Measurements from ENCODE around the gene FSHR. TPM values are rescaled to one million over a fixed set of nuclear protein-coding genes. Genes with fewer than 3 reads are reported as not detected.

FSHR gene
- polyA plus RNA-seq, 1 experiment, result not detected

GRCh38 chr2:49110571-49110970 is 43.7 kb downstream of the FSHR start:
- no peak for TF ChIP-seq CTCF (IDR thresholded peaks at IDR 0.05; ENCODE audit: insufficient read depth, low read depth, low read length)
- H3K4me3 ChIP-seq (ENCODE audit: low read depth, low read length), result no peak overlapping the region
- H3K36me3 ChIP-seq (ENCODE audit: control insufficient read depth, insufficient read depth, low read length), result no peaks in the 10 kb centered on the region
- DNase-seq (ENCODE audit: low read depth), result no peak
- CTCF ChIA-PET, result interaction anchor here (1.5 kb wide), 1 partner anchor 10 kb away, joined by 4 read pairs; no protein-coding TSS in a partner anchor
- POLR2A ChIA-PET, result no interaction called here
- H3K27me3 ChIP-seq (ENCODE audit: control insufficient read depth, insufficient read depth, low read length), result no peaks in the 10 kb centered on the region

GRCh38 chr2:49108851-49109250 is 45.5 kb downstream of the FSHR start:
- H3K27me3 ChIP-seq (ENCODE audit: control insufficient read depth, insufficient read depth, low read length), result no peaks in the 10 kb centered on the region
- DNase-seq (ENCODE audit: low read depth), result no peak
- CTCF ChIA-PET, result no interaction called here
- POLR2A ChIA-PET, result no interaction called here
- TF ChIP-seq CTCF (IDR thresholded peaks at IDR 0.05; ENCODE audit: insufficient read depth, low read depth, low read length), result no peak
- H3K4me3 ChIP-seq (ENCODE audit: low read depth, low read length), result no peak overlapping the region
- H3K36me3 ChIP-seq (ENCODE audit: control insufficient read depth, insufficient read depth, low read length), result no peaks in the 10 kb centered on the region

- ChIA-PET CTCF (no interaction called here), POLR2A (no interaction called here)
- no peak for TF ChIP-seq CTCF (IDR thresholded peaks at IDR 0.05; ENCODE audit: insufficient read depth, low read depth, low read length)
- Histone ChIP-seq H3K36me3 (ENCODE audit: control insufficient read depth, insufficient read depth, low read length) (no peaks in the 10 kb centered on the region), H3K27me3 (ENCODE audit: control insufficient read depth, insufficient read depth, low read length) (no peaks in the 10 kb centered on the region), H3K4me3 (ENCODE audit: low read depth, low read length) (no peak overlapping the region)
- DNase-seq (ENCODE audit: low read depth), result no peak
Observed at GRCh38 chr2:49108436-49108835, 45.9 kb downstream of the FSHR start.

GRCh38 chr2:49105506-49105905 is 48.8 kb downstream of the FSHR start:
- H3K27me3 ChIP-seq (ENCODE audit: control insufficient read depth, insufficient read depth, low read length), result no peaks in the 10 kb centered on the region
- TF ChIP-seq CTCF (IDR thresholded peaks at IDR 0.05; ENCODE audit: insufficient read depth, low read depth, low read length), result no peak
- no peak for DNase-seq (ENCODE audit: low read depth)
- no peaks in the 10 kb centered on the region for H3K36me3 ChIP-seq (ENCODE audit: control insufficient read depth, insufficient read depth, low read length)
- H3K4me3 ChIP-seq (ENCODE audit: low read depth, low read length), result no peak overlapping the region
- POLR2A ChIA-PET, result no interaction called here
- CTCF ChIA-PET, result no interaction called here

- Histone ChIP-seq H3K27me3 (ENCODE audit: control insufficient read depth, insufficient read depth, low read length) (no peaks in the 10 kb centered on the region), H3K4me3 (ENCODE audit: low read depth, low read length) (no peak overlapping the region), H3K36me3 (ENCODE audit: control insufficient read depth, insufficient read depth, low read length) (no peaks in the 10 kb centered on the region)
- no peak for TF ChIP-seq CTCF (IDR thresholded peaks at IDR 0.05; ENCODE audit: insufficient read depth, low read depth, low read length)
- ChIA-PET CTCF (no interaction called here), POLR2A (no interaction called here)
- DNase-seq (ENCODE audit: low read depth), result no peak
Observed at GRCh38 chr2:49102146-49102545, 52.2 kb downstream of the FSHR start.

Data from BJ (cell line).